Adrenal gland (tissue), 12 donors: ENCODE results near the gene MTHFD1L. TPM values are rescaled to one million over a fixed set of nuclear protein-coding genes. Genes with fewer than 3 reads are reported as not detected.
A peak's percentile ranks its signal among the peaks of the same experiment; 100 is the strongest.
"Not testable (repeated sequence)": the region's sequence is repeated elsewhere in the genome, so short reads cannot be mapped to it uniquely, and the experiment has no call there.

Experiments used
- DNase-seq, 7 donors: peaks; one replicate each; pipeline ENCODE4 v3.0.0-alpha.2; 2019 to 2020
- H3K27ac ChIP-seq, 5 donors: fragments of 200-600 bp; sonication (generic) in 4 of 5; 1 replicate in 3 of 5; 2 replicates in 2 of 5; pipeline versions ENCODE4 v1.5.1 to v1.8.0; 2016 to 2020; ENCODE audit warnings: mild to moderate bottlenecking in 1 of 5
- H3K27me3 ChIP-seq: fragments of 200-600 bp; 2 replicates; pipeline ENCODE4 v1.8.0; 2021
- H3K36me3 ChIP-seq, 2 donors: fragments of 200-600 bp; replicated peaks in 1 of 2; 1 replicate in 1 of 2; 2 replicates in 1 of 2; pipeline versions ENCODE4 v1.5.1 to v1.8.0; 2018 to 2022
- H3K4me1 ChIP-seq, 2 donors: fragments of 200-600 bp; replicated peaks in 1 of 2; 1 replicate in 1 of 2; 2 replicates in 1 of 2; pipeline versions ENCODE4 v1.5.1 to v1.8.0; 2018 to 2021
- H3K4me3 ChIP-seq, 4 donors: fragments of 200-600 bp; sonication (generic) in 3 of 4; one replicate each; pipeline ENCODE4 v1.5.1; 2016 to 2018
- H3K9me3 ChIP-seq, 3 donors: fragments of 200-600 bp; sonication (generic) in 1 of 3; replicated peaks in 1 of 3; 1 replicate in 2 of 3; 2 replicates in 1 of 3; pipeline versions ENCODE4 v1.5.1 to v1.8.0; 2016 to 2021
- POLR2A ChIP-seq, 2 donors: fragments of 450-650 bp; IDR thresholded peaks; one replicate each; pipeline ENCODE4 v1.6.1; 2017; ENCODE audit warnings: antibody characterized with exemption in 2 of 2, mild to moderate bottlenecking in 2 of 2, moderate library complexity in 1 of 2
- WGBS, 4 donors: extraction: QIAGEN DNeasy Blood & Tissue Kit in 2 of 4; methylation state at CpG; one replicate each; pipeline versions ENCODE4 v1.1.5 to v1.1.7; 2013 to 2017; 5-methylcytosine and 5-hydroxymethylcytosine counted together
- intact Hi-C, 2 donors: fragments of 100-400 bp; cut with DNase I; formaldehyde crosslinking; loops; one replicate each; pipeline versions ENCODE4 v1.14.1 to v1.15.0; 2022 to 2023
- polyA plus RNA-seq, 3 donors: library from polyadenylated mRNA; stranded (reverse); fragments of 200-250 nt in 2 of 3; fragments of 350-450 nt in 1 of 3; fragmentation: Illumina TruSeq in 1 of 3; extraction: RNeasy Lipid Tissue Mini Kit (QIAGEN cat#74804) in 1 of 3; gene quantifications; one replicate each; pipeline ENCODE4 v1.2.3, GENCODE V29; 2013 to 2014
- total RNA-seq, 9 donors: library from RNA; depleted of rRNA in 4 of 9; stranded (reverse); fragments of >200 nt in 4 of 9; fragments of 120-200 nt in 1 of 9; fragmentation: NEBNext Ultra II Directional in 1 of 9; extraction: Animal tissue kit (Norgen Biotek cat#: 25700) in 1 of 9; gene quantifications; one replicate each; pipeline versions ENCODE4 v1.1.0 to v1.2.4, GENCODE V29; 2013 to 2023
- TF ChIP-seq, protein P1 (sequence below), 6 experiments: fragments of 450-650 bp in 4 of 6; fragments of 200-600 bp in 2 of 6; sonication (generic) in 1 of 6; IDR thresholded peaks; 1 replicate in 5 of 6; 2 replicates in 1 of 6; pipeline versions ENCODE4 v1.5.1 to v1.8.0; 2016 to 2021; ENCODE audit warnings: antibody characterized with exemption in 6 of 6, mild to moderate bottlenecking in 2 of 6, moderate library complexity in 1 of 6
- donor health status: healthy with polysubstance abuse.
- donor health status: Bipolar disorder and iron deficiency.
- donor health status: DM: yes; HTN: yes; CAD: no.
- donor health status: DM: no; HTN: no; CAD: no.
- donor health status: DM: no; HTN: no; CAD: no.
- donor health status: DM: yes; HTN: yes; CAD: no.

Gene MTHFD1L
- total and polyA plus RNA-seq, 12 donors: 8.5 to 28.8 (median 18.1) TPM

DNA sequence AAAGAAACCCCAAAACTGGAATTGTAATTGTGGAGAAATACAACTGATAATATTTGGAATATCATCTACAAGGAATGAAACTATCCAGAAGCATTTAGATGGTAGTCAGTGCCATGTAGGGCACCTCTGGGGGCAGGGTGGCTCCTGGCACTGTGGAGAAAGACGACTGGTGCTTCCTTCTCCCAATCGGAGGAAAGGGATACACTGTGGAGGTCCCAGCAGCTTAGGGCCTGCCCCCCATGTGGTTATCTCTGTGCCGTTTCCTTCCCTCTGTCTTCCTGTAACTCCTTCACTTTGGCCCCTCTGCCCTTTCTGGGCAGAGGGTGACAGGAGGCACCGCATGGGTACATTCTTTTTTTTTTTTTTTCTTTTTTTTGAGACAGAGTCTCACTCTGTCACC lies 178.4 kb downstream of the MTHFD1L start:
- H3K4me3 ChIP-seq: no peak overlapping the region
- no peaks in the 10 kb centered on the region for H3K27me3 ChIP-seq
- DNase-seq: peak in 1 of 7 donors; percentile 27
- H3K36me3 ChIP-seq: no peaks in the 10 kb centered on the region
- H3K9me3 ChIP-seq: no peaks in the 10 kb centered on the region
- intact Hi-C loops: no loop called here
- TF ChIP-seq POLR2A (IDR thresholded peaks at IDR 0.05): no peak
- TF ChIP-seq, protein P1, sequence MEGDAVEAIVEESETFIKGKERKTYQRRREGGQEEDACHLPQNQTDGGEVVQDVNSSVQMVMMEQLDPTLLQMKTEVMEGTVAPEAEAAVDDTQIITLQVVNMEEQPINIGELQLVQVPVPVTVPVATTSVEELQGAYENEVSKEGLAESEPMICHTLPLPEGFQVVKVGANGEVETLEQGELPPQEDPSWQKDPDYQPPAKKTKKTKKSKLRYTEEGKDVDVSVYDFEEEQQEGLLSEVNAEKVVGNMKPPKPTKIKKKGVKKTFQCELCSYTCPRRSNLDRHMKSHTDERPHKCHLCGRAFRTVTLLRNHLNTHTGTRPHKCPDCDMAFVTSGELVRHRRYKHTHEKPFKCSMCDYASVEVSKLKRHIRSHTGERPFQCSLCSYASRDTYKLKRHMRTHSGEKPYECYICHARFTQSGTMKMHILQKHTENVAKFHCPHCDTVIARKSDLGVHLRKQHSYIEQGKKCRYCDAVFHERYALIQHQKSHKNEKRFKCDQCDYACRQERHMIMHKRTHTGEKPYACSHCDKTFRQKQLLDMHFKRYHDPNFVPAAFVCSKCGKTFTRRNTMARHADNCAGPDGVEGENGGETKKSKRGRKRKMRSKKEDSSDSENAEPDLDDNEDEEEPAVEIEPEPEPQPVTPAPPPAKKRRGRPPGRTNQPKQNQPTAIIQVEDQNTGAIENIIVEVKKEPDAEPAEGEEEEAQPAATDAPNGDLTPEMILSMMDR (IDR thresholded peaks at IDR 0.05): no peak
- H3K27ac ChIP-seq: peak overlapping the region in 1 of 5 donors; percentile 72
- WGBS, 4 donors: 81 to 88% (median 85%) methylated on average over 4 of the region's 4 CpGs
- H3K4me1 ChIP-seq: peaks cover 0 to 12% of the 10 kb centered on the region in 2 donors

GRCh38 chr6:151044465-151045441 lies 179.3 kb downstream of the MTHFD1L start:
- 72 to 75% (median 74%) methylated on average over 26 of the region's 26 CpGs for WGBS, 4 donors
- Histone ChIP-seq H3K9me3 (no peaks in the 10 kb centered on the region), H3K36me3 (no peaks in the 10 kb centered on the region), H3K4me3 (no peak overlapping the region), H3K4me1 (peaks cover 0 to 12% of the 10 kb centered on the region in 2 donors), H3K27me3 (no peaks in the 10 kb centered on the region), H3K27ac (peak overlapping the region in 4 of 5 donors; percentile 20 to 90 (median 69))
- intact Hi-C loops: no loop called here
- DNase-seq: peak in 5 of 7 donors; percentile 28 to 78 (median 32)
- no peak for TF ChIP-seq POLR2A (IDR thresholded peaks at IDR 0.05)
- TF ChIP-seq, protein P1 (IDR thresholded peaks at IDR 0.05): no peak

- not testable (repeated sequence) for H3K4me3 ChIP-seq
These were observed 180.2 kb downstream of the MTHFD1L start for GRCh38 chr6:151045511-151046222.

GRCh38 chr6:151051164-151051563 lies 185.7 kb downstream of the MTHFD1L start:
- H3K36me3 ChIP-seq: no peaks in the 10 kb centered on the region
- no peak for TF ChIP-seq POLR2A (IDR thresholded peaks at IDR 0.05)
- TF ChIP-seq, protein P1 (IDR thresholded peaks at IDR 0.05): no peak
- no peaks in the 10 kb centered on the region for H3K27me3 ChIP-seq
- H3K27ac ChIP-seq: no peak overlapping the region
- no peak overlapping the region for H3K4me3 ChIP-seq
- DNase-seq: no peak
- no peaks in the 10 kb centered on the region for H3K9me3 ChIP-seq
- WGBS, 4 donors: 95 to 100% (median 98%) methylated on average over 6 of the region's 6 CpGs
- intact Hi-C loops: no loop called here
- peaks cover 0 to 5% of the 10 kb centered on the region in 2 donors for H3K4me1 ChIP-seq

More at GRCh38 chr6:151045511-151046222, 180.2 kb downstream of the MTHFD1L start:
- H3K36me3 ChIP-seq, intact Hi-C loops, H3K9me3 ChIP-seq, H3K27me3 ChIP-seq: not testable (repeated sequence)
- Histone ChIP-seq H3K27ac (peak overlapping the region in 4 of 5 donors; percentile 20 to 90 (median 69)), H3K4me1 (peaks cover 0 to 12% of the 10 kb centered on the region in 2 donors)
- DNase-seq: peak in 5 of 7 donors; percentile 32 to 55 (median 36)
- WGBS, 4 donors: 34 to 49% (median 44%) methylated on average over 4 to 7 of the region's 7 CpGs
